Activated CD4-positive, alpha-beta T cell treated with anti-CD3 and anti-CD28 coated beads, Interleukin-2, Interleukin-4, amounts not matched to agents 100 ng/mL and 50 ng/mL, durations not matched to agents 16 hours and 8 hours (primary cell): ENCODE data around the gene MED13.
A peak's percentile ranks its signal among the peaks of the same experiment; 100 is the strongest.
"Not testable (repeated sequence)": the region's sequence is repeated elsewhere in the genome, so short reads cannot be mapped to it uniquely, and the experiment has no call there.

Experiments
- DNase-seq: peaks from one replicate; pipeline ENCODE4 v3.0.0-alpha.2; 2020; ENCODE audit warnings: low spot score

Gene MED13

DNA sequence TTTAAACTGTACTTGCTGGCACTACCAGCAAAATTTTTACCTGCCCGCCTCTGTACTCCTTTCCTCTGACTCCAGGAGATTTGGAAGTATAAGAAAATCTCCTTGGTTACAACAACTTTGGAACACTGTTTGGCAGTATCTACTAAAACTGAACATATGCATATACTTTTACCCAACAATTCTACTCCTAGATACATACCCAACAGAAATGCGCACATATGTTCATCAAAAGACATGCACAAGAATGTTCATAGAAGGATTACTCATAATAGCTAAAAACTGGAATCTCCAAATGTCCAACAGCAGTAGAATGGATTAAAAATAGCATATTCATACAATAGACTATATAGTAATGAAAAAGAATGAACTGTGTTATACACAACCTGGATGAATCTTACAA, 21.7 kb upstream of the MED13 start:
- no peak for DNase-seq

DNA sequence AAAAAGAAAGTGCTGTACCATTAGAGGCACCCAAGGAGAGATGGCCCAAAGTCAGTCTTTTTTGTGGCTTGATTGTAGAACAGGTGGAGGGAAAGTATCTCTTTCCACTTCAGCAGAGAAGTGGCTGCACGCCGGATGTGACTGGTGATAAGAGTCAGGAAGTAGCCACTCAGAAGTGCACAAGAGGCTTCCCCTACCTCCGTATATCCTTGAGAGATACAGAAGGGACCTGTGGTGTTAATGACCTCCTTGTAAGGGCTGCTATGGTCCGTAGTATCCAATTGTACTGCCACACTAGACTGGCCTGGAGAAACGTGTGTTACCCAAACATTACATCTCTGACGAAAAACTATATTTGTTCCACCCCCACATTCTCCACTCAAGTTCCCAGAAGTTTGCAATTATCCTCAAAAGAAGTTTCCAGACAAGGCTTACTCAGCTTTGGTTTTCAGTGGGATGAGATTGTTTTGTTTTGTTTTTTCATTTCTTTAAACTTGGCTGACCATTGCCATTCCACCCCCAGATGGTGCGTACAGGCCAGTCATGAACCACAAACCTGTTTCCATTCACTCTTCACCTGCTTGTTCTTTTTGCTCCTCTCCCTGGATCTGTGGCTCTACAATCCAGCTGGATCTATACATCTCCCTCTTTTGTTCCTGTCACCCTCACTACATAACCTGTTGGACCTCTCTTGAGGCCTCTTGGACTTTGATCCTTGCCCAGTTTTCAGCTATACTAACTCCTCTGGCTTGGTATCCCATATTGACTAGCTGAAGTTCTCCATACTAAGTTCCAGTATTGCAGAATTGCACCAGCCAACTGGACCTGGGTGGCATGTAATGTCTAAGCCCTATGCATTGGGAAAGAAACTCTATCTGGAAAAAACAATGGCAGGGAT, 20.7 kb upstream of the MED13 start:
- DNase-seq, result no peak

DNA sequence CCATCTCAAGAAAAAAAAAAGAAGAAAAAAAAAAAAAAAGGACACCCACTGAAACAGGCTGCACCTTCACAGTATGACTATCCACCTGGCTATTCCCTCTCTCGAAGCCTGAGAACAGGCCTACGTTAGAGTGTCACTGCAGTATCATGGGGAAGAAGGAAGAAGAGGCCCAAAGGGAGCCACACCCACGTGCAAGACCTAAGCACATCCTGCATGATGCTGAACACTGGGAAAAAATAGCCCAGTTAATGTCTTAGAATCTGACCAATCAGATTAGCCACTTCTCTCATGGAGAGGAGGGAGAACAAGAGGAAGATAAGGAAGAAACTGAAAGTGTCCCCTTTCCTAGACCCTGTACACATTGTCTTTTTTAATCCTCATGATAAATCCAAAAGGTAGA, 19.5 kb upstream of the MED13 start:
- DNase-seq, result no peak

DNA sequence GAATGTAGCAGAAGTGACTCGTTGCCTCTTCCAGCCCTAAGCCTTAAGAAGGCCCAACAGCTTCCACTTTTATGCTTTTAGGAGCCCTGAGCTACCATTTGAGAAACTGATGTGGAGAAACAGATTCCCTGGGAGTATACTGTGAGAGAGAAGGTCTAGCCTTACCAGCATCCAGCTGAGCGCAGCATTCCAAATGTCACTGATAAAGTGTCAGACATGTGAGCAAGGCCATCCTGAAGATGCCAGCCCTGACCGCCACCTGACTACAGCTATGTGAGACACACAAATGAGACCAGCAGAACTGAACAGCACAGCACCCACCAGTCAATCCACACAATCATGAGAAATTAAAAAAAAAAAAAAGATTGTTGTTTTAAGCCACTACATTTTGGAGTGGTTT, 18.6 kb upstream of the MED13 start:
- DNase-seq, result no peak

DNA sequence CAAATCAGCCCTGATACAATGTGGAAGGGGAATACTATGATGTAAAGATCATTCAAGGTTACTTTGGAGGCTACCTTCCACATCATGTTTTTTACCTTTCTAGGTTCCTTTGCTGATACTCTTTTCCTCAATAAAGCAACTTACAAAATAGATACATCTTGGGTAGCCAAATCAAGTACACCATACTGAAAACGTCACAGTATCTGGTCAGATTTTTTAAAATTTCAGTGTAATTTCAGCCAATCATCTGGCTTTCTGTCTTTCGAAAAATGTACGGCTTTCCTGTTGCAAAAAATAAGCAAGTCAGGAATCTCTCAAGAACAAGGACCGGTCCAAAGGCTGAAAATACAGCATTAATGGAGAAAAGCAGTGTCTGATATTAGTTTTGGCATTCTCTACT, 15.6 kb upstream of the MED13 start:
- no peak for DNase-seq

GRCh38 chr17:62078009-62078408, 12.9 kb upstream of the MED13 start:
- DNase-seq, result no peak

DNA sequence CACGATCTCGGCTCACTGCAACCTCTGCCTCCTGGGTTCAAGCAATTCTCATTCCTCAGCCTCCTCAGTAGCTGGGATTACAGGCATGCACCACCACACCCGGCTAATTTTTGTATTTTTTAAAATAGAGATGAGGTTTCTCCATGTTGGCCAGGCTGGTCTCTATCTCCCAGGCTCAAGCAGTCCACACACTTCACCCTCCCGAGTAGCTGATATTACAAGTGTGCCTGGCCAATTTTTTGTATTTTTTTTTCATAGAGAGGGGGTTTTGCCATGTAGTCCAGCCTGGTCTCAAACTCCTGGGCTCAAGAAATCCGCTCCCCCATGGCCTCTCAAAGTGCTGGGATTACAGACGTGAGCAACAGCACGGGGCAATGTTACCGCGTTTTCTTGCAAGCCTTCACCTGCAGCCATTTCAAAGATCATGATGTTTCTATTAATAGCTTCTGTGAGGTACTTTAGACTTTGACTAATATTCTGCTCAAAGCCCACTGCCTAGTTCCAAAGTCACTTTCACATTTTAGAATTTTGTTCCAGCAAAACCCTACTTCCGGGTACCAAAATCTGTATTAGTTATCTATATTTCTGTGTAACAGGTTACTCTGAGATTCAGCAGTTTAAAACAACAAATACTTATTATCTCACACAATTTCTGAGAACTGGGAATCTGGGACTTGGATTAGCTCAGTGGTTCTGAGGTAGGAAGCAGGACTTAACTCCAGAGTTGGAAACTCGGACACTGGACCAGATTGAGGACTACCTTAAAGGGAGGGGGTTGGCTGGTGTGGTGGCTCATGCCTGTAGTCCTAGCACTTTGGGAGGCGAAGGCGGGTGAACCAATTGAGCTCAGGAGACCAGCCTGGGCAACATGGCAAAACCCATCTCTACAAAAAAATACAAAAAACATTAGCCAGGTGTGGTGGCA, 12.0 kb upstream of the MED13 start:
- DNase-seq, result no peak

- DNase-seq, result no peak
Measured at GRCh38 chr17:62075308-62075815, 10.3 kb upstream of the MED13 start.

- DNase-seq, result no peak
Measured at GRCh38 chr17:62073993-62074392, 8.9 kb upstream of the MED13 start.

DNA sequence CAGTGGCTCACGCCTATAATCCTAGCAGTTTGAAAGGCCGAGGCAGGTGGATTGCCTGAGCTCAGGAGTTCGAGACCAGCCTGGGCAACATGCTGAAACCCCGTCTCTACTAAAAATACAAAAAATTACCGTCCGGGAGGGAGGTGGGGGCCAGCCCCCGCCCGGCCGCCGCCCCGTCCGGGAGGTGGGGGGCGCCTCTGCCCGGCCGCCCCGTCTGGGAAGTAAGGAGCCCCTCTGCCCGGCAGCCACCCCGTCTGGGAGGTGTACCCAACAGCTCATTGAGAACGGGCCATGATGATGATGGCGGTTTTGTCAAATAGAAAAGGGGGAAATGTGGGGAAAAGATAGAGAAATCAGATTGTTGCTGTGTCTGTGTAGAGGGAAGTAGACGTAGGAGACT, 7.8 kb upstream of the MED13 start:
- DNase-seq, result not testable (repeated sequence)

DNA sequence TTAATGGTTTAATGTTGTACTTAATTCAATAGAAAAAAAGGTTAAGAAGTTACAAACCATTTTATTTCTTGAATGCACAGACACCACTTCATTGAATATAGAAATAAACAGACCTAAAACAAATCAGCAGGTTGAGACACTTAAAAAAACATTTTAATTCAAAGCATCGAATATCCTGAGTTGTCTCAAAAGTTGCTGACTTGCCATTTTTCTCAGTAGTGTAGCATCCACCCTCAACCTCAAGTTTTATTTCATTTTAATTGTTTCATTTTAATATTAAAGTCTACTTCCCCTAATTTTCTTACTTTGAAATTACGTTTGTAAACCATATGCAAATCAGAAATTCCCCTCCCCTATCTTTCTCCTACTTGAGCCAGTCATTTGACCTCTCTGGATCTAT, 5.8 kb upstream of the MED13 start:
- DNase-seq, result no peak

DNA sequence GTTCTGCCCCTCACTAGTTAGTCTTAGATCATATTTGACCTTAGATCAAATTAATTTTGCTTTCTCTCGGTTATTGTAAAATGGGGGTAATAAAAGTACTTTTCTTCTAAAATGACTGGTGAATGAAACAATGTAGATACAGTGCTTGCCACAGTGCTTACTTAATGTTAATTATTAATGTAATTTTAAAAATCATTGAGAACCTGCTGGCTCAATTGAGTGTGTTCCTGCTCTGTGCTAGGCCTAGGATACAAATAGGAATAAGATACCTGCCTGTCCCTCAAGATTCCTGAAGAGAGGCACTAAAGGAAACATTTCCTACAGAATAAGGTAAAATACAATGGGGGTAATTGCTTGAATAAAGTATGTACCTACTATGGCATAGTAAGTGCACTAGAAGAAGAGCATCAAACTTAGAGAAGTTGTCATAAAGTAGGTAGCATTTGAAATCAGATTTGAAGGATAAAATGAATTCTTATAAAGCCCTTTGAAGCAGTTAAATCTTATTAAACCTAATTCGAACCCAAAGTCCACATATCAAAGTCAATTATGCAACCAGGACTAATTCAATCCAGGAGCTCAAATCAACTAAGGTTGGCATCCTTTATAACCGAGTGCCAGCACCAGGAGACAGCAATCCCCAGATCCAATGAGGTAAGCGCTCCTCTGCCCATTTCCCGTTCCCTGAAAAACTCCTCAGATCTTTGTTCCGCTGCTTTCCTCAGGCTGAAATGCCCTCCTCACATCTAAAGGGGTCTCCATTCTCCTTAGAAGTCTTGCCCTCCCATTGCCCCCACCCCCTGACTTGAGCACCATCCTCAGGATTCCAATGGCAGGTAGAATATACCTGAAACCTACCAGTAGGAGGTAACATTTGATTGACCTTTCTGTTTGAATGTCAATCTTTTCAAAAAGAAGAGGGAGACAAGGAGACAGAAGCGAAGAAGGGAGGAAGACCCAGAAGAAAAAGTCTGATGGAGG, 2.4 kb upstream of the MED13 start:
- DNase-seq, result no peak

DNA sequence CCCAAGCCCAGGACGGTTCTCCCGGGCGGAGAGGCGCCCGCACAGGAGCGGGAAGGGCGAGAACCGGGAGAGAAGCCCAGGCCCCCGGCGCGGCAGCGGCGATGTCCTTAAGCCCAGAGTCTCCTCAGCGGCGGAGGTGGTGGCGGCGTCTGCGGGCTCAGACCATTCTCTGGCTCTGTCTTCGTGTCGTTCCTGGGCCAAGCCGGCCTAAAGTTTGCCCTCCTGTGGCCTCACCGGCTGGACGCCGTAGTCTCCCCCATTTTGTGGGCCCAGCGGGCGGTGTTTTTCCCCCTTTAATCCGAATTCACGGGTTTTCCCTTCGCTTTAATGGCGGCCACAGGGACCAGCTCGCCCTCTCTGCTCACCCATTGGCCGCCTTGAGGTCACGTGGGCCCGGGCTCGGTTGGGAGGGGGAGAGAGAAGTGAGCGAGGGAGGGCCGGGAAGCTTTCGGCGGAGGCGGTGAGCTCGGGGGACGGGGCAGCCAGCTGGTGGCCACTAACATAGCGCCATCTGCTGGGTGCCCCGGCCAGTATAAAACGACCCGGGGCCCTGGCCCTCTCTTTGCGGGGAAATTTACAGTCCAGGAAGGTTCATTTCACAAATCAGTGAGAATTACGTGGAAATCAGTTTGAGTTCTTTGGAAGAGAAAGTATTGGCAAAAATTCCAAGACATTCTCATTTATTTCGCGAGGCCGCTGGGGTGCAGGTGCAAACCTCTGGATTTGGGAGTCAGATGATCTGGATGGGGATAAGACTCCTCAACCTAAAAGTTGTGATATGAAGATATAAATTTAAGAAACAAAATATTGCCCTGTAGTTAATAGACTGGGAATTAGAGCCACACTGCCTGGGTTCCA, 762 bp upstream of the MED13 start:
- DNase-seq, result peak; percentile 99

GRCh38 chr17:62064029-62064790, 868 bp downstream of the MED13 start:
- peak; percentile 53 for DNase-seq

- no peak for DNase-seq
Measured at GRCh38 chr17:62062944-62063343, 2.1 kb downstream of the MED13 start.

DNA sequence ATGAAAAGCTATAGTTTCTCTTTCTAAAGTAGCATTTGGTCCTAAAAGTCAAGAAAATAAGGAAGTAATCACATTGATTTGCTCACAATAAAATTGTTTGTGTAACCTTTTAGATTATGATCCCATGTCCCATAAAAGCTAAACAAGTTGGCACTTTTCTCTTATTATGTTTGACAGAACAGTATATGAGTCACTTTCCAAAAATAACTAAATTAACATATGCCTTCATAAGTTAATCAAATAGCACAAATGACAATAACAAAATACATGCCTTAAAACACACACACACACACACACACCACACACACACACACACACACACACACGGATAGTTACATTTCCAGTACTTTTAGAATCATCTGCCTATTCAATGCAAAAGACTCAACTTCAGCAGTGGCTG, 2.8 kb downstream of the MED13 start:
- no peak for DNase-seq

DNA sequence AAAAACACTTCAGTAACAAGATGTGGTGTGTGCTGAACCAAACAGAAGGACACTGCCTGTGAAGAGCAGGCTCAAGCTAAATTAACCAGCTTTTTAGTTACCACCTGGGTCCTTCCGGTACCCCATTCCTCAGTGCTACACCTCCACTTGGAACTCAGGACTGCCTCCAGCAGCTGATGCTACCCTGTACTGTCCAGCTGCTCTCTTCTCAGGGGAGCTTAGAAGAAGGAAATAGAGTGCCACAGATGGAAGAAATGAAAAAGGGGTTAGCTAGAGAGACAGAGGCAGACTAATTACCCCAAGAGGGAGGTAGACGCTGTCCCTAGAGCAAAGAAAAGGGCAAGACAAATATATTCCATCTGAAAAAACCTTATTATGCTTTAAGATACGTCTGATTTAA, 5.7 kb downstream of the MED13 start:
- no peak for DNase-seq

DNA sequence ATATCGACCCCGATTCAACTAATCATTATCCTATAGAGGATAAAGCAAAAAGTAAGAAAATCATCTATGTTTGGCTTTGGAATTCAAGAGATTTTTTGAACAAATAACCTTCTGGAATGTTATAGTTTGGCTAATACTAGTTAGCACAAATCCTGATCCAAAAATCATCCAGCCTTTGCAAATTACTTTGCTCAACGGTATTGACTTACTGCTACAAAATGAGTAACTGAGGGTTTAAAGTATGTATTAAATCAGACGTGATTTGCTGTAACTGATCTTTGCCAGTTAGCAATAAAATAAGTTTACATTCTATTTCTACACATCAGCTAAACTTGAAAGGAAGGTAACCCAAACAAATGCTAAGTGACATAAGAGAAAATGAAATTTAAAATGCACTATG, 6.5 kb downstream of the MED13 start:
- no peak for DNase-seq

GRCh38 chr17:62057696-62058095, 7.4 kb downstream of the MED13 start:
- no peak for DNase-seq

- no peak for DNase-seq
Measured at GRCh38 chr17:62052765-62053338, 12.2 kb downstream of the MED13 start.
